T-helper 1 cell (primary cell): Measurements from ENCODE around the gene MDM2.

Experiments used
- DNase-seq, 5 donors: peaks; one replicate each; pipeline ENCODE4 v3.0.0-alpha.2; 2012 to 2020
- total RNA-seq, 4 donors: gene quantifications; one replicate each; lab custom pipeline; 2026; lab: John Stamatoyannopoulos, UW

The MDM2 gene
- total RNA-seq, result 75.0 to 98.5 (median 95.1) reads per million in 4 donors

DNA sequence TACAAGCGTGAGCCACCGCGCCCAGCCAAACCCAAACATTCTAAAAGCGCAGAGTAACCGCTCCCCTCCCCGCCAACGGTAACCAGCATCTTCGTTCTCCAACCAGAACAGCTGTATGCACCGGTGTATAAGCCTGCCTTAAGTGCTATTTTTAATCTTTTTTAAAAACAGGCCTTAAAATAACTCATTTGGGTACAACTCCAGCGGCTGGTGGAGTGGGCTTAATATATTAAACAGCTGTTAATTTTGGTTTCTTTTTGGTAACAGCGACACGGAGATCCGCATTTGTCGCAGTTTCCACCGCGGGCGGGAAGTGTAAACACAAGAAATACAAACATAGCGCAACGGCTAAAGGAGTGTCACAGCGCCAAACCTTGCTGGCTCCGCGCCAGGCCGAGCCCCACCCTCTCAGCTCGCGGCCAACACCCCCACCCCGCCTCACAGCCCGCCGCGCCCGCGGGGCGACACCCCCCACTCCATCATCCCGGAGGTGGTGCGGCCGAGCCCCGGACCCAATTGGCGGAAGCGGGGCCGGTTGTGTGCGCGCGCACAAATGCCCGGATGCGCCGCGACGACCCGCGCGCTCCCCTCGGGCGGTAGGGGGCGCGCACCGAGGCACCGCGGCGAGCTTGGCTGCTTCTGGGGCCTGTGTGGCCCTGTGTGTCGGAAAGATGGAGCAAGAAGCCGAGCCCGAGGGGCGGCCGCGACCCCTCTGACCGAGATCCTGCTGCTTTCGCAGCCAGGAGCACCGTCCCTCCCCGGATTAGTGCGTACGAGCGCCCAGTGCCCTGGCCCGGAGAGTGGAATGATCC lies at the start of gene MDM2:
Gene MDM2, plus strand, starts transcription at position 602 of the 812 bp plus-strand sequence. CDS start 301 bp downstream, outside the sequence.
- DNase-seq, result peak; percentile 96 to 99 (median 98)

DNA sequence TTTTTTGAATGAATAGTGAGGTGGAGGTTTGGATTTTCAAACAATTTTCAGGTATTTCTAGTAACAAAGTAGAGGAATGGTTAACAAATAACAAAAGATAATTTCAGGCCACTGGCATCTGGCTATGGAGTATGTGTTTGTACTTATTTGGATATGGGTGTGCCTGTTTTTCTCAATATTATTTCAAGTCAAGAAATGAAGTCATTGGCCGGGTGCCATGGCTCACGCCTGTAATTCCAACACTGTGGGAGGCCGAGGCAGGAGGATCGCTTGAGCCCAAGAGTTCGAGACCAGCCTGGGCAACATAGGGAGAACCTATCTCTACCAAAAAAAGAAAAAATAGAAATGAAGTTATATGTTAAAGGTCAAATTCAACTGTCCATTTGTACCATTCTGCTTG lies 48.1 kb upstream of the MDM2 start:
- DNase-seq, result no peak

DNA sequence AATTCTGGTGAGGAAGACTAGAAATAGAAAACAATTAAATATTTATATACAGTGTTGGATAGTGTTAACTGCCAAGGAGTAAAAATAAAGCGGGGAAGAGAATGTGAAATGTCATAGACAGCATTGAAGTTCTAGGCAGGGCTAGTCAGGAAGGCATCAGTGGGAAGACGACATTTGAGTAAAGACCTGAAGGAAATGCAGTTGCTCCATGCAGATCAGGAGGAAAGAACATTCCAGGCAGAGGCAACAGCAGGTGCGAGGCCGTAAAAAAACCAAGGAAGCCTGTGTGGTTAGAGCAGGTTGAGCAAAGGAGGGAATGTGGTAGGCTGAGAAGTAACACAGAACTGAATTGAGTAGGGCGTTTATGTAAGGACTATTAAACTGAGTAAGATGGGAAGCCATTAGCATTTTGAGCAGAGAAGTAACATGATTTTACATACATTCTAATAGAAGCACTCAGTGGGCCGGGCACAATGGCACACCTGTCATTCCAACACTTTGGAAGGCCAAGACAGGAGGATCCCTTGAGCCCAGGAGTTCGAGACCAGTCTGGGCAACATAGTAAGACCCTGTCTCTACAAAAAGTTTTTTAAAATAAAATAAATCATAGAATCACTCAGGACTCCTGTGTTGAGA lies 47.1 kb upstream of the MDM2 start:
- DNase-seq, result no peak

DNA sequence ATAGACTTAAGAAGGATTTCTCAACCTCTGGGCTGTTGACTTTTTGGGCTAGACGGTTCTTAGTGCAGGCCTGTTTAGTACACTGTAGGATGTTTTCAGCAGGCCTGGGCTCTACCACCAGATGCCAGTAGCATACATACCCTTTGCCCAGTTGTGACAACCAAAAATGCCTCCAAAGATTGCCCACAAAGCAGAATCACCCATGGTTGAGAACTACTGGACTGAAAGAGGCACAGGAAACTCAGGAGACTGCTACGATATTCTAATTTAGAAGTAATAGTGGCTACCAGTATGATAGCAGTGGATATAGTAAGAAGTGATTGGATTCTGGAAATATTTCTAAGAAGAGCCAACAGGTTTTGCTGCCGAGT lies 46.5 kb upstream of the MDM2 start:
- no peak for DNase-seq

DNA sequence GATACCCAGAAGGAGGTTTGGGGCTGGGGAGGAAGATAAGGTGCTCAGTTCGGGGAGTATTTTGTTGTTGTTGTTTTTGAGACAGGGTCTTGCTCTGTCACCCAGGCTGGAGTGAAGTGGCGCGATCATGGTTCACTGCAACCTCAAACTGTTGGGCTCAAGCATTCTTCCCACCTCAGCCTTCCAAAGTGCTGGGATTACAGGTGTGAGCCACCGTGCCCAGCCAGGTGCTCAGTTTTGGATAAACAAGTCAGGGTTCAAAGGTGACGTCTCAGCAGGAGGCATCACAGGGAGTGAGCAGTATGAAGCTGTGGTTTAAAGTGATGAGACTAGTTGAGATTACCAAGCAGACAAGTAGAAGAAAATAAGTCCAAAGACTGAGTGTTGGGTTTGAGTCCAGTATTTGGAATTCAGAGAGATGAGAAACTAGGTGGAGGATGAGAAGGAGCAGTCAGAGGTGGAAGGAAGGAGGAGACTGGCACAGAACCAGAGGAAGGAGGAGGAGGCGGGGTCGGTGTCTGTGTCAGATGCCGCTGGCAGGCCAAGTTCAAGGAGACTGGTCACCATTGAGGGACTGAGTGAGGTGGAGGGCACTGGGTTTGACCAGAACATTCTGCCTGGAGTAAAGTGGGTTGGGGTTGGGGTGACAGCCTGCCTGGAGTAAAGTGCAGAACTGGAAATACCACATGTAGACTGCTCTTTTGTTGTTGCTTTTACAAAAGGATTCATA lies 45.9 kb upstream of the MDM2 start:
- no peak for DNase-seq

DNA sequence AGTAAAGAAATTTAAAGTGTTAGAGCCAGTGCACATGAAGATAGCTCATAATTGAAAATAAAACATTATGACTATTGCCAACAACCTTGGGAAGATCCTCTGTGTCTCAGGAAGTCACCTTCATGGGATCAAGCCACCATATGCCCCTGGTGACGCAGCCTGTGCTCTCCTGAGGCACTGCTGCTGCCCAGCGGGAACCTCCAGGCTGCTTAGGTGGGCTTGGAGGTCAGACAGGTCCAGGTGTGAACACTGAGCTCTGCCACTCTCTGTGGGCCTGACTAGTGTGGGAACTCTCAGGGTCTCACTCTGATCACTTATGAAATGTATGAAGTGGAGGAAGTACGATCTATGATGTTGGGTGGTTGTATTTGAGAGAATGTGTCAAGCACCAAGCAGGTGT lies 45.3 kb upstream of the MDM2 start:
- DNase-seq, result no peak

DNA sequence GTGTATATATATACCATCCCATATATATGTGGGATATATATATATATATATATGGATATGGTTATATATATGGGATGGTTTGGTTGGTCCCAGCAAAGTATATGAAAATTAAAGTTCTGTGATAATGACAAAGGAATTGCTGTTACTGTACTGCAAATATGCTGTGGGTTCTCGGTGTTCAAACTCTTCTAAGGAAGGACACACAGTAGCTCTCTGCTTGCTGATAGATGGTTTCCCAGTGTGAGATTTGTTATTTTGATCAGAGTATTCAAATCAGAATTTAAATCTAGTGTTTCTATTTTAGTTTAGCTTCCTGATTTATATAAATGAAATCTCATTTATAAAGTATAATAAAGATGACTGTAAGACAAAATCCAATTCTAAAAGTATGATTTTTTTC lies 42.3 kb upstream of the MDM2 start:
- DNase-seq, result no peak

DNA sequence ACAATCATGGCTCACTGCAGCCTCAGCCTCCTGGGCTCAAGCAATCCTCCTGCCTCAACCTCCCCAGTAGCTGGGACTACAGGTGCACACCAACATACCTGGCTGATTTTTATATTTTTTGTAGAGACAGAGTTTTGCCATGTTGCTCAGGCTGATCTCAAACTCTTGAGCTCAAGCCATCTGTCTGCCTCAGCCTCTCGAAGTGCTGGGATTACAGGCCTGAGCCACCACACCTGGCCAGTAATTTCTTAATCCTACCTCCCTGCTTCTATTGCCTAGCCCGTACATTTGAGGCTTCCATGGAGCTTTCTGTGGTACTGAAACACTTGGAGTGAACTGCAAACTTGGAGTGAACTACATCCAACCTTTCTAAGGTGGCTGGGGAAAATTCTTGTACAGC lies 41.3 kb upstream of the MDM2 start:
- DNase-seq, result no peak

DNA sequence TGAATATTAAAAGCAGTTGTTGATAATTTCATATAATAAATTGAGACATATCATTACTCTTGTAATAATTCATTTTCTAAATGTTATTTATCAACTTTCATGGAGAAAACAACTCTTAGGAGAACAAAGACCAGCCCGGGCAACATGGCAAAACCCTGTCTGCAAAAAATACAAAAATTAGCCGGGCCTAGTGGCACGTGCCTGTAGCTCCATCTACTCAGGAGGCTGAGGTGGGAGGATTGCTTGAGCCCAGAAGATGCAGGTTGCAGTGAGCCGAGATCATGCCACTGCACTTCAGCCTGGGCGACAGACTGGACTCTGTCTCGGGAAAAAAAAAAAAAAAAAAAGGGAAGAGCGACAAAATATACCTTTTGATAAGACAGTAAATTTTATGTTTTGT lies 40.8 kb upstream of the MDM2 start:
- DNase-seq, result no peak

DNA sequence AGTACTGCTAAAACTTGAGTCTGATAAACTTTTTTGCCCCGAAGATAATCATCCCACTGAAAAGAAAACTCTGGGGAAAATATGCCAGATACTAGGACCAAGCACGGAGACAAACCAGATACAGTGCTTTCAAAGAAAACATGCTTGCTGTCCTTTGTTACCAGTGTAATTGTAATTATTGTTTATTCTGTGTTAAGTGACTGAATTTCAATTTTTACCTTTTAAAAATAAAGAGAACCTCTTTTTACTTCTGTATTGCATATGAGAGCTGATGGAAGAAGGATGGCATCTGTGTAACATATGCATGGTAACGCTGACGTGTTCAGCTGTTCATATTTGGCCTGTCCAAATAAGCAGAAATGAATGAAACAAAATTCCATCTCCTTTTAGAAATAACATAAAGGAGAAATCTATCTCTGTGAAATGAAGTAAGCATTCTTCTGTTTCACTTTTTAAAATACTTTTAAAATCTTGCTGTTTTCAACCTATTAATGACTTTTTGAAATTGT lies 39.5 kb upstream of the MDM2 start:
- DNase-seq, result no peak

DNA sequence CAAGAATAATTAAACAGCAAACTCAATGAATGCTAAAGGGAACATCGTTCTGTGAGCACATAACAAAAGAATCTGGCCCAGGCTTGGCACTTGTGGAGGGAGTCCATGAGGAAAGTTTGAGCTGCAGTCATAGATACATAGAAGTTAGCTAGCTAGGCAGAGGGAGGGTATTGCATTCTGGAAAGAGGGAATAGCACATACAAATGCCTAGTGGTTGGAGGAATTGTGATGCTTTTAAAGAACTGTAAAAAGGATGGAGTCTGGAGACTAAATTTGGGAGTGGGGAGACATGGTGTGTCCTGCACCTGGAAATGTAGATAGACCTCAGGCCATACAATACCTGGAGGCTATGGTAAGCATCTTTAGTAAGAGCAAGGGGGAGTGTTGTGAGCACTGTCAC lies 38.0 kb upstream of the MDM2 start:
- no peak for DNase-seq

DNA sequence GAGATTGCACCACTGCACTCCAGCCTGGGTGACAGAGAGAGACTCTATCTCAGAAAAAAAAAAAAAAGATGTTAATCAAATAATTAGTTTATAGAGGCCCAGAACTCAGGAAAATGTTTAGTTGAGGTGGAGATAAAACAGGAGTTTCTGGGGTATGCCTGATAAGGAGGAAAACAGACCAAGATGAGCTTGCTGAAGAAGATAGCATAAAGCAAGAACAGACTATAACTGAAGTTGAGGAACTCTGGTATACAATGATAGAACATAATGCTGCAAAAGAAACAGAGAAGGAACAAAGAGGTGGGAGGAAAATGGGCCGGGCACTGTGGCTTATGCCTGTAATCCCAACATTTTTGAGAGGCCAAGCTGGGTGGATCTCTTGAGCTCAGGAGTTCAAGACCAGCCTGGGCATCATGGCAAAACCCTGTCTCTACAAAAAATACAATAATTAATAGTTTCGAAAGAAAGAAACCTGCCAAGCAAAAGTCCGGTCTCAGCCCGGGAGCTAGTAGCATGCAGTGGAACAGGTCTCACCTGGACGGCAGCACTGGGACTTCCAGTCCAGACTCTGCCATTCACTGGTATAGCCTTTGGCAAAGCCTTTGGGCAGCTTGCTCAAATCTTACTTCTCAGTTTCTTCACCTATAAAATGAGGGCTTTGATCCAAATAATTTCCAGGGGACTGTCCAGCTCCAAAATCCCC lies 36.6 kb upstream of the MDM2 start:
- no peak for DNase-seq

DNA sequence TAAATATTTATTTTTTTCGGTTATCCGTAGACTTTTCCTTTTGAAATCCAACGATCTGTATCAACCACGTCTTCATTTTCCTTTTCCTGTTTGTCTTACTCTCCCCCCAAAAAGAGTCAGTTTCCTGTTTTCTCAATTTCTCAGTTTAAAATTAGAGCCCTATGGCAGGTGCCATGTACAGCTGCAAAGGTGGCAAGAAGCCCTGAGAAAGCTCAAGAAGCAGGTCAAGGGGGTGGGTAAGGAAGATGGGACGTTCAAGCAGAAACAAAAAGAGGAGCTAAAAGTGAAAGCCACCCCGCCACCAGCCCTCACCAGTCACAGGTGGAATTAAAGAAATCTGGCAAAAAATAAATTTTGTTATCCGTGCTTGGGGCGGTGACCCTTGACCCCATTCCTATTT lies 35.3 kb upstream of the MDM2 start:
- DNase-seq, result no peak

DNA sequence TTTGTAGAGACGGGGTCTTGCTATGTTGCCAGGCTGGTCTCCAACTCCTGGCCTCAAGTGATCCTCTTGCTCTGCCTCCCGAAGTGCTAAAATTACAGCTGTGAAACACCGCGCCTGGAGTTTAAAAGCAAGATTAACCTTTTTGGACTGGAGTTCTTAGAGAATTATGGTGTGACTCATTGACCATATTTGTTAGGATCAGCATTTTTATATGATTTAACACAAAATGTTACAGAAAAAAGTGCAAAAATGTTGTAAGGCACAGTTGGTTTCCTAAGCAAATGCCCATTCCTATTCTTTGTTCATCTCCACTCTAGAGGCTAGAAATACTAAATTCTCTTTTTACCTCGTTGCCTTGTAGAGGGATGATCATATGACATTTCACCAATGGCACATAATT lies 34.4 kb upstream of the MDM2 start:
- DNase-seq, result no peak

DNA sequence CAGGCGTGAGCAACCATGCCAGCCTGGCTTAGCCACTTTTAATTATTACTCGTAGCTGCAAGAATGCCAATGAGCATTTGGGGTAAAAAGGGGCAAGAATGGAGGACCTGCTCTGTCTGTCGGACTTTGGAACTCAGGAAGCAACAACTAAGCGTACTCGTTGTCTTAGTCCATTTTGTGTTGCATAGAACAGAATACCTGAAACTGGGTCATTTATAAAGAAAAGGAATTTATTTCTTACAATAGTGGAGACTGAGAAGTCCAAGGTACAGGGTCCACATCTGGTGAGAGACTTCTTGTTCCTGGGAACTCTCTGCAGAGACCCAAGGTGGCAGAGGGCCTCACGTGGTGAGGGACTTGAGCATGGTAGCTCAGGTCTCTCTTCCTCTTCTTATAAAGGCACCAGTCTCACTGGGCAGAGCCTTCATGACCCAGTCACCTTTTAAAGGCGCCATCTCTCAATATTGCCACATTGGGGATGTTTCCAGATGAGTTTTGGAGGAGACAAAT lies 32.8 kb upstream of the MDM2 start:
- DNase-seq, result no peak

DNA sequence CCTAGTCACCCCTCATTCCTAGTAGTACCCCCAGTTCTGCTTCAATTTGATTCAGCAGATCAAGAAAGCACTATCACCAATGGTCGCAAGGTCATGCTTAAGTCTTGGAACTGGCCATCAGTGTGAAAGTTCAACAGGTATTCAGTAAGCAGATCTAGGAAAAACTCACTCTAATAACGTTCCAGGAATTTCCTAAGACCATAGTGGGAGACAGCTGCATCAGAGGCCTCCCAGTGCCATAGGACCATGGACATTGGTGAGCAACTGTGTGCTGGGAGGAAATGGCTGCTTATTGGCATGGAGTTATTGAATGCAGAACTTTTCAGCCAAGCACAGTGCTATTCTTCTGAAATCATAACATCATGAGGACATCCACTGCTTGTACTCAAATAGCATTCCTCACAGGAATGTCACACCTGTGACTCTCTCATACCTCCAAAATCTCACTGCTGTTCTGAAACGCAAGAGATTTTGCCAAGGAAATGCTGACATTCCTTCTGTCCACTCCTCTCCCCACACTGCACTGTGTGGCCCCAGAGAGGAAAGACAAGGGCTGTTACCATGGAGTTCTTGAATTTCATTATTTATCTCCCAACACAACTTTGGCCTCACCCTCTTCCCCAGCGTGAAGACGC lies 30.9 kb upstream of the MDM2 start:
- no peak for DNase-seq

DNA sequence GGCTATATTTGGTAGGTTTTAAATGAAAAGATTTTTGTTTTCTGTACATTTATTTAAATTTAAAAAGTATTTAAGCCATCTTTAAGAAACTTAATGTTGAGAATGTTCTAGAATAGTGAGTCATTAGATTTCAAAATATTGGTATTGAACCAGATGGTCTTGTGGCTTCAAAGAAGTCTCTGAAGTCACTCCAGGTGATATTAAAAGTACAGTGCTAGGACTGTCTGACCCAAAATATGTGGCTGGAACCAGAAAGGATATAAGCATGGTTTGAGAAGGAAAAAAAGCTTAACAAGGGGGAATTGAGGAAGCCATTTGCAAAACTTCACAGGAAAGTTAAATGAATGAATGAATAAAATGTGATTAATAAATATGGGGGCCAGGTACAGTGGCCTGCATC lies 28.7 kb upstream of the MDM2 start:
- DNase-seq, result no peak

DNA sequence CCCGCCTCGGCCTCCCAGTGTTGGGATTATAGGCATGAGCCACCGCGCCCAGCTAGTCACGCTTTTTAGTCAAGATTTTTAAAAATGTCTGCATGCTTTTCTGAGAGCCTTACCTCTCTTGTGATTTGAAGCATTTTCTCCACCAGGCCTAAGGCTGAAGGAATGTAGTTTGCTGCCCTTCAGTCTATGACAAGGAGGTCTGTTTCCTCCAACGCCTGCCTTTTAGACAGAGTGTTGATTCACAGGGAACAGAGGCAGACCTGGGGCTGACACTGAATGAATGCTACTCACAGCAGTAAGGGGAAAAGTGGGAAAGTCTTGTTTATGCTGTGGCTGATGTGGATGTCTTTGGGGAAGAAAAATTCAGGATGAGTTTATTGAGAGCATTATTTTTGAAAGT lies 27.2 kb upstream of the MDM2 start:
- DNase-seq, result no peak

DNA sequence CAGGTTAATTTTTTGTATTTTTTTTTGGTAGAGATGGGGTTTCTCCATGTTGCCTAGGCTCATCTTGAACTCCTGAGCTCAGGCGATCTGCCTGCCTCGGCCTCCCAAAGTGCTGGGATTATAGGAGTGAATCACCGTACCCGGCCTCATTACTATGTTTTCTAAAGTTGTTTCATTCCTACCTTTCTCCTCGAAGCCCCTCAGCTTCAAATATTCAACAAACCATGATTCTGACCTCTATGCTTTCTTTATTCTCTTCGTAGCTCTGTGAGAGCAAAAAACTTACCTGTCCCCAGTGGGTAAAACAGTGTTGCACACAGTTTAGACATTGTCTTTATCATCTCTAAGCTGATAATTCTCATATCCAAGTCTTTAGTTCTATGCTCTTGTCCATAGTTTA lies 26.2 kb upstream of the MDM2 start:
- no peak for DNase-seq

DNA sequence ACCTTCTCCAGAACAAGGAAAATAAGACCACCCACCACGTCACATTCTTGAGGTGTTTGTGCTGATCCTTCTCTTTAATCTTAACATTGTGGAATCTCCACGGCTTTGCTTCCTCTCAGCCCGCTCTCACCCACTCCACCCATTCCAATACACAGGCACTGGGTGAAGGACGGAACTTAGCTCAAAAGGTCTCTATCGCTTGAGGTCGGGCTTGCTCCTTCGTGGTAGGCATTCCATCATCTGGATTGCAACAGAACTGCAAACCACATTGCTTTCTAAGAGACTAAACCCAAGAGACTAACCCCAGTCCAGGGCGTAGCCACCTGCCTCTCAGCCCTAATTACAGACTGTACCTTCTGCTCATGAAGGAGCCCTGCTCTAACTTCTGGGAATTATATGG lies 24.0 kb upstream of the MDM2 start:
- no peak for DNase-seq

DNA sequence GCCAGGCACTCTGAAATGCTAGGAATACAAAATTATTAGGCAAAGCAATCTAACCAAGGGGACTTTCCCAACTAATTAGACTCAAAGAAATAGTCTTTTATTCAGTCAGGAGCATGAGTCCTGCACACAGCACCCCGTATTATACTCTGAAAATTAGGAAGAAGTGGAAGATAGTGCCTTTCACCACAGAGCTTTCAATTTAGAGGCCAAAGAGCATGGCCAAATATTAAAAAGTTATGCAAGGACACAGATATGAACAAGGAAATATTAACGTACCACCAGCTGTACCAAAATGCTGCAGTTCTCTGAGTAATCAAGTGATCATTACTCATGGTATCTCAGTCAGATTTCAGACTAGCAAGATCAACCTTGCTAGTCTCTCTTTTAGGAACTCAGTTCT lies 22.6 kb upstream of the MDM2 start:
- DNase-seq, result no peak

DNA sequence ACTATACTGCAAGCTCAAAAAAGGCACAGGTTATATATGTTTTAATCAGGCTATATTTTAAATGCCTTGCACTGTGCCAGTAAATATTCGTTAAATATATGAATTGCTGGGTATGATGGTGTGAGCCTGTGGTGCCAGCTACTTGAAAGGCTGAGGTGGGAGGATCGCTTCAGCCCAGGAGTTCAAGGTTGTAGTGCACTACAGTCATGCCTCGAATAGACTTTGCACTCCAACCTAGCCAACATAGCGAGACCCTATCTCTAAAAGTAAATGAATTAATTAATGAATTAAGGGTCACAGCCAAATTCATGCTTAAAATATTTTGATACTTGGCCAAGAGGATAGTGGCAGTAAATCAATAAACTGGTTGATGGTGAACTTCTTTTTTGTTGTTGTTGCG lies 22.2 kb upstream of the MDM2 start:
- DNase-seq, result no peak
